HepG2 (cell line): ENCODE data around the gene OPRL1. TPM values are rescaled to one million over a fixed set of nuclear protein-coding genes. Genes with fewer than 3 reads are reported as not detected.

Source experiments
- HHEX ChIP-seq: IDR thresholded peaks from 2 replicates; pipeline ENCODE4 v1.6.1; 2016; ENCODE audit warnings: control low read depth
- JUNB ChIP-seq: sonication (generic); formaldehyde crosslinking; IDR thresholded peaks from 2 replicates; pipeline ENCODE4 v1.8.0; 2022; ENCODE audit warnings: missing genetic modification reagents, mild to moderate bottlenecking, borderline replicate concordance
- KMT2B ChIP-seq: IDR thresholded peaks from 2 replicates; pipeline ENCODE4 v1.6.1; 2016; ENCODE audit warnings: missing genetic modification reagents, missing compliant biosample characterization
- MBD4 ChIP-seq: IDR thresholded peaks from 2 replicates; pipeline ENCODE4 v1.6.1; 2012; ENCODE audit warnings: low read length, inconsistent platforms, borderline replicate concordance
- MYC ChIP-seq: sonication (generic); formaldehyde crosslinking; IDR thresholded peaks from 2 replicates; pipeline ENCODE4 v1.9.0; 2021; ENCODE audit warnings: missing genetic modification reagents, borderline replicate concordance
- NR2F2 ChIP-seq: IDR thresholded peaks from 2 replicates; pipeline ENCODE4 v1.6.1; 2012; ENCODE audit warnings: low read depth, inconsistent platforms, borderline replicate concordance
- ZNF337 ChIP-seq: sonication (generic); formaldehyde crosslinking; IDR thresholded peaks from 2 replicates; pipeline ENCODE4 v1.5.1; 2020; ENCODE audit warnings: missing genetic modification reagents, low read depth, mild to moderate bottlenecking, borderline replicate concordance
- ZNF556 ChIP-seq: sonication (generic); formaldehyde crosslinking; IDR thresholded peaks from 2 replicates; pipeline ENCODE4 v1.4.0; 2020; ENCODE audit warnings: mild to moderate bottlenecking, missing genetic modification reagents, borderline replicate concordance
- ZNF558 ChIP-seq: sonication (generic); formaldehyde crosslinking; IDR thresholded peaks from 2 replicates; pipeline ENCODE4 v1.9.0; 2022; ENCODE audit warnings: mild to moderate bottlenecking, missing genetic modification reagents, borderline replicate concordance
- ZSCAN29 ChIP-seq: sonication (generic); formaldehyde crosslinking; conservative IDR thresholded peaks from 2 replicates; pipeline ENCODE4 v1.4.0; 2020; ENCODE audit warnings: mild to moderate bottlenecking, missing genetic modification reagents
- polyA plus RNA-seq, 8 experiments: library from polyadenylated mRNA; depleted of rRNA in 3 of 8; stranded (reverse) in 7 of 8; unstranded in 1 of 8; fragments of >200 nt; fragmentation: Illumina TruSeq in 4 of 8; extraction: Trizol in 4 of 8; gene quantifications; 2 replicates each; pipeline versions ENCODE4 v1.2.1 to v1.2.3, GENCODE V29; 2011 to 2016; ENCODE audit warnings: low read depth in 4 of 8, missing spikeins in 1 of 8, mixed read lengths in 1 of 8; ENCODE audit not compliant: insufficient read depth in 1 of 8
- total RNA-seq, 5 experiments: library from RNA; depleted of rRNA; stranded (reverse); fragments of >200 nt; fragmentation: Illumina TruSeq; extraction: Trizol; gene quantifications; 2 replicates each; pipeline ENCODE4 v1.2.3, GENCODE V29; 2016; ENCODE audit warnings: low read depth in 1 of 5
- TF ChIP-seq, protein P1 (sequence below): sonication (generic); formaldehyde crosslinking; IDR thresholded peaks from one replicate; pipeline ENCODE4 v1.5.1; 2020; ENCODE audit warnings: mild to moderate bottlenecking, missing genetic modification reagents; ENCODE audit errors: not compliant biosample characterization
- TF ChIP-seq, protein P2 (sequence below): sonication (generic); formaldehyde crosslinking; IDR thresholded peaks from 2 replicates; pipeline ENCODE4 v1.5.1; 2020; ENCODE audit warnings: mild to moderate bottlenecking, missing genetic modification reagents, borderline replicate concordance
- TF ChIP-seq, protein P3 (sequence below): IDR thresholded peaks from 2 replicates; pipeline ENCODE4 v1.6.1; 2012; ENCODE audit warnings: low read depth, low read length, improper control_type of control experiment

OPRL1 gene
- total and polyA plus RNA-seq, 2 of the 13 experiments (the other 11 are each of a cell fraction or from before 2014, with no cell fraction given): 0.35 to 0.71 TPM

- TF ChIP-seq, protein P1, sequence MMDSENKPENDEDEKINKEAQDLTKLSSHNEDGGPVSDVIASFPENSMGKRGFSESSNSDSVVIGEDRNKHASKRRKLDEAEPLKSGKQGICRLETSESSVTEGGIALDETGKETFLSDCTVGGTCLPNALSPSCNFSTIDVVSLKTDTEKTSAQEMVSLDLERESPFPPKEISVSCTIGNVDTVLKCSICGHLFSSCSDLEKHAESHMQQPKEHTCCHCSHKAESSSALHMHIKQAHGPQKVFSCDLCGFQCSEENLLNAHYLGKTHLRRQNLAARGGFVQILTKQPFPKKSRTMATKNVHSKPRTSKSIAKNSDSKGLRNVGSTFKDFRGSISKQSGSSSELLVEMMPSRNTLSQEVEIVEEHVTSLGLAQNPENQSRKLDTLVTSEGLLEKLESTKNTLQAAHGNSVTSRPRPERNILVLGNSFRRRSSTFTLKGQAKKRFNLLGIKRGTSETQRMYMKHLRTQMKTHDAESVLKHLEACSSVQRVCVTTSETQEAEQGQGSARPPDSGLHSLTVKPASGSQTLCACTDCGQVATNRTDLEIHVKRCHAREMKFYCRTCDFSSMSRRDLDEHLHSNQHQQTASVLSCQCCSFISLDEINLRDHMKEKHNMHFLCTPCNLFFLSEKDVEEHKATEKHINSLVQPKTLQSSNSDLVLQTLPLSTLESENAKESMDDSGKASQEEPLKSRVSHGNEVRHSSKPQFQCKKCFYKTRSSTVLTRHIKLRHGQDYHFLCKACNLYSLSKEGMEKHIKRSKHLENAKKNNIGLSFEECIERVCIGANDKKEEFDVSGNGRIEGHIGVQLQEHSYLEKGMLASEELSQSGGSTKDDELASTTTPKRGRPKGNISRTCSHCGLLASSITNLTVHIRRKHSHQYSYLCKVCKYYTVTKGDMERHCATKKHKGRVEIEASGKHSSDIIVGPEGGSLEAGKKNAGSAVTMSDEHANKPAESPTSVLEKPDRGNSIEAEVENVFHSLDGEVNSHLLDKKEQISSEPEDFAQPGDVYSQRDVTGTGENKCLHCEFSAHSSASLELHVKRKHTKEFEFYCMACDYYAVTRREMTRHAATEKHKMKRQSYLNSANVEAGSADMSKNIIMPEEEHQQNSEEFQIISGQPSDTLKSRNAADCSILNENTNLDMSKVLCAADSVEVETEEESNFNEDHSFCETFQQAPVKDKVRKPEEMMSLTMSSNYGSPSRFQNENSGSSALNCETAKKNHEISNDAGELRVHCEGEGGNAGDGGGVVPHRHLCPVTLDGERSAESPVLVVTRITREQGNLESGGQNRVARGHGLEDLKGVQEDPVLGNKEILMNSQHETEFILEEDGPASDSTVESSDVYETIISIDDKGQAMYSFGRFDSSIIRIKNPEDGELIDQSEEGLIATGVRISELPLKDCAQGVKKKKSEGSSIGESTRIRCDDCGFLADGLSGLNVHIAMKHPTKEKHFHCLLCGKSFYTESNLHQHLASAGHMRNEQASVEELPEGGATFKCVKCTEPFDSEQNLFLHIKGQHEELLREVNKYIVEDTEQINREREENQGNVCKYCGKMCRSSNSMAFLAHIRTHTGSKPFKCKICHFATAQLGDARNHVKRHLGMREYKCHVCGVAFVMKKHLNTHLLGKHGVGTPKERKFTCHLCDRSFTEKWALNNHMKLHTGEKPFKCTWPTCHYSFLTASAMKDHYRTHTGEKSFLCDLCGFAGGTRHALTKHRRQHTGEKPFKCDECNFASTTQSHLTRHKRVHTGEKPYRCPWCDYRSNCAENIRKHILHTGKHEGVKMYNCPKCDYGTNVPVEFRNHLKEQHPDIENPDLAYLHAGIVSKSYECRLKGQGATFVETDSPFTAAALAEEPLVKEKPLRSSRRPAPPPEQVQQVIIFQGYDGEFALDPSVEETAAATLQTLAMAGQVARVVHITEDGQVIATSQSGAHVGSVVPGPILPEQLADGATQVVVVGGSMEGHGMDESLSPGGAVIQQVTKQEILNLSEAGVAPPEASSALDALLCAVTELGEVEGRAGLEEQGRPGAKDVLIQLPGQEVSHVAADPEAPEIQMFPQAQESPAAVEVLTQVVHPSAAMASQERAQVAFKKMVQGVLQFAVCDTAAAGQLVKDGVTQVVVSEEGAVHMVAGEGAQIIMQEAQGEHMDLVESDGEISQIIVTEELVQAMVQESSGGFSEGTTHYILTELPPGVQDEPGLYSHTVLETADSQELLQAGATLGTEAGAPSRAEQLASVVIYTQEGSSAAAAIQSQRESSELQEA (CRISPR knock-in tag): no peak
- TF ChIP-seq HHEX (no peak), JUNB (CRISPR knock-in tag) (no peak), ZNF556 (CRISPR knock-in tag) (no peak), MYC (CRISPR knock-in tag) (0 out of 2 replicates have a peak, but pooled peaks have one; percentile 8), ZNF337 (CRISPR knock-in tag) (no peak), NR2F2 (peak; percentile 26; the same call in 1 of the 2 replicates), ZNF558 (CRISPR knock-in tag) (peak; percentile 59; the same call in 1 of the 2 replicates), MBD4 (no peak), KMT2B (CRISPR knock-in tag) (no peak), ZSCAN29 (CRISPR knock-in tag) (no peak)
- TF ChIP-seq, protein P2, sequence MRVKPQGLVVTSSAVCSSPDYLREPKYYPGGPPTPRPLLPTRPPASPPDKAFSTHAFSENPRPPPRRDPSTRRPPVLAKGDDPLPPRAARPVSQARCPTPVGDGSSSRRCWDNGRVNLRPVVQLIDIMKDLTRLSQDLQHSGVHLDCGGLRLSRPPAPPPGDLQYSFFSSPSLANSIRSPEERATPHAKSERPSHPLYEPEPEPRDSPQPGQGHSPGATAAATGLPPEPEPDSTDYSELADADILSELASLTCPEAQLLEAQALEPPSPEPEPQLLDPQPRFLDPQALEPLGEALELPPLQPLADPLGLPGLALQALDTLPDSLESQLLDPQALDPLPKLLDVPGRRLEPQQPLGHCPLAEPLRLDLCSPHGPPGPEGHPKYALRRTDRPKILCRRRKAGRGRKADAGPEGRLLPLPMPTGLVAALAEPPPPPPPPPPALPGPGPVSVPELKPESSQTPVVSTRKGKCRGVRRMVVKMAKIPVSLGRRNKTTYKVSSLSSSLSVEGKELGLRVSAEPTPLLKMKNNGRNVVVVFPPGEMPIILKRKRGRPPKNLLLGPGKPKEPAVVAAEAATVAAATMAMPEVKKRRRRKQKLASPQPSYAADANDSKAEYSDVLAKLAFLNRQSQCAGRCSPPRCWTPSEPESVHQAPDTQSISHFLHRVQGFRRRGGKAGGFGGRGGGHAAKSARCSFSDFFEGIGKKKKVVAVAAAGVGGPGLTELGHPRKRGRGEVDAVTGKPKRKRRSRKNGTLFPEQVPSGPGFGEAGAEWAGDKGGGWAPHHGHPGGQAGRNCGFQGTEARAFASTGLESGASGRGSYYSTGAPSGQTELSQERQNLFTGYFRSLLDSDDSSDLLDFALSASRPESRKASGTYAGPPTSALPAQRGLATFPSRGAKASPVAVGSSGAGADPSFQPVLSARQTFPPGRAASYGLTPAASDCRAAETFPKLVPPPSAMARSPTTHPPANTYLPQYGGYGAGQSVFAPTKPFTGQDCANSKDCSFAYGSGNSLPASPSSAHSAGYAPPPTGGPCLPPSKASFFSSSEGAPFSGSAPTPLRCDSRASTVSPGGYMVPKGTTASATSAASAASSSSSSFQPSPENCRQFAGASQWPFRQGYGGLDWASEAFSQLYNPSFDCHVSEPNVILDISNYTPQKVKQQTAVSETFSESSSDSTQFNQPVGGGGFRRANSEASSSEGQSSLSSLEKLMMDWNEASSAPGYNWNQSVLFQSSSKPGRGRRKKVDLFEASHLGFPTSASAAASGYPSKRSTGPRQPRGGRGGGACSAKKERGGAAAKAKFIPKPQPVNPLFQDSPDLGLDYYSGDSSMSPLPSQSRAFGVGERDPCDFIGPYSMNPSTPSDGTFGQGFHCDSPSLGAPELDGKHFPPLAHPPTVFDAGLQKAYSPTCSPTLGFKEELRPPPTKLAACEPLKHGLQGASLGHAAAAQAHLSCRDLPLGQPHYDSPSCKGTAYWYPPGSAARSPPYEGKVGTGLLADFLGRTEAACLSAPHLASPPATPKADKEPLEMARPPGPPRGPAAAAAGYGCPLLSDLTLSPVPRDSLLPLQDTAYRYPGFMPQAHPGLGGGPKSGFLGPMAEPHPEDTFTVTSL (CRISPR knock-in tag): no peak
- TF ChIP-seq, protein P3, sequence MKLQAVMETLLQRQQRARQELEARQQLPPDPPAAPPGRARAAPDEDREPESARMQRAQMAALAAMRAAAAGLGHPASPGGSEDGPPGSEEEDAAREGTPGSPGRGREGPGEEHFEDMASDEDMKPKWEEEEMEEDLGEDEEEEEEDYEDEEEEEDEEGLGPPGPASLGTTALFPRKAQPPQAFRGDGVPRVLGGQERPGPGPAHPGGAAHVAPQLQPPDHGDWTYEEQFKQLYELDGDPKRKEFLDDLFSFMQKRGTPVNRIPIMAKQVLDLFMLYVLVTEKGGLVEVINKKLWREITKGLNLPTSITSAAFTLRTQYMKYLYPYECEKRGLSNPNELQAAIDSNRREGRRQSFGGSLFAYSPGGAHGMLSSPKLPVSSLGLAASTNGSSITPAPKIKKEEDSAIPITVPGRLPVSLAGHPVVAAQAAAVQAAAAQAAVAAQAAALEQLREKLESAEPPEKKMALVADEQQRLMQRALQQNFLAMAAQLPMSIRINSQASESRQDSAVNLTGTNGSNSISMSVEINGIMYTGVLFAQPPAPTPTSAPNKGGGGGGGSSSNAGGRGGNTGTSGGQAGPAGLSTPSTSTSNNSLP: no peak
Observed at GRCh38 chr20:64049060-64049877, 30.6 kb upstream of the OPRL1 start, which contains the start of gene SOX18 (continued).
